ENCODE data around the gene RAB5A. TPM values are rescaled to one million over a fixed set of nuclear protein-coding genes. Genes with fewer than 3 reads are reported as not detected.
"Not testable (repeated sequence)": the region's sequence is repeated elsewhere in the genome, so short reads cannot be mapped to it uniquely, and the experiment has no call there.

Gene RAB5A
- total and polyA plus RNA-seq, 2 donors (not counting 3 experiments of a cell fraction or from before 2014, with no cell fraction given), result 20.6 to 63.8 TPM

DNA sequence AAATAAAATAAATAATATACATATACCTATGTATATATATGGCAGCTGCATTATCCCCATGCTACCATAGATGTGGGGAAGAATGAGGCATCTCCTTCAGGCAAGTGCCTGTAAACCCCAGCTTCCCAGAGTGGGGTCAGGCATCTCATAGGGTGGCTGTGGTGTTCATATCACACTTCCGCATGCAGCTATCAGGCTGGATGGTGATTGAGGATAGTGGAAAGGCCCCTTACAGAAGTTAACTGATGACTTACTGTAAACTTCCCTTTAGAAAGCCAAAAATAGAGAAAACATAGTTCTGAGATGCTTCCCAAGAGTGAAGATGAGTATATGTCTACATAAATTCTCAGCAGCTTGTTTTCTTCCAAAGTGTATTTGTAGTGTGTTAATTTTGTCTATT, 68.6 kb downstream of the RAB5A start:
- CTCF ChIA-PET, result interaction anchor here (1.3 kb wide), 1 partner anchor 8 kb away, joined by 3 read pairs; no protein-coding TSS in a partner anchor

DNA sequence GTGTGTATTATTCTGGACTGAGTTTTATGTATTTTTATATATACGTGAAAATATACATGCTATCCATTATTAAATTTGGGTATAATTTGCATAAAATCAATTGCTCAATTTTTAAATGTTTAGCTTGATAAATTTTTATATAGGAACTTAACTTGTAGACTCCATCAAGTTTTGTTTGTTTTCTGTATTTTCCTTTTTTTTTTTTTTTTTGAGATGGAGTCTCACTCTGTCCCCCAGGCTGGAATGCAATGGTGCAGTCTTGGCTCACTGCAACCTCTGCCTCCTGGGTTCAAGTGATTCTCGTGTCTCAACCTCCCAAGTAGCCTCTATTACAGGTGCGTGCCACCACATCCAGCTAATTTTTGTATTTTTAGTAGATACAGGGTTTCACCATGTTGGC, 69.2 kb downstream of the RAB5A start:
- not testable (repeated sequence) for BruUV-seq (replicated peaks)

More for the DNA sequence above, 68.6 kb downstream of the RAB5A start:
- no TSS peak for BruUV-seq (replicated peaks)
- Histone ChIP-seq H4K20me1 (replicated peaks; ENCODE audit: control insufficient read depth, extremely low read depth, insufficient read depth, low read length) (no peaks in the 10 kb centered on the region), H3K27ac (ENCODE audit: insufficient read depth, low read depth, low read length) (no peak overlapping the region), H3K4me2 (ENCODE audit: insufficient read depth, low read length) (no peak overlapping the region), H3K9me1 (replicated peaks; ENCODE audit: control insufficient read depth, extremely low read depth, insufficient read depth, low read length) (no peaks in the 10 kb centered on the region), H3K79me2 (ENCODE audit: control insufficient read depth, insufficient read depth, low read length) (no peaks in the 10 kb centered on the region), H3K27me3 (ENCODE audit: control insufficient read depth in 2 of 2, insufficient read depth in 2 of 2, low read length in 2 of 2) (no peaks in the 10 kb centered on the region), H3K9ac (replicated peaks; ENCODE audit: extremely low read depth, insufficient read depth, low read length) (no peak overlapping the region), H3K4me1 (ENCODE audit: control insufficient read depth, extremely low read depth, insufficient read depth, low read length) (no peaks in the 10 kb centered on the region), H3K36me3 (ENCODE audit: control insufficient read depth in 2 of 2, extremely low read depth in 1 of 2, insufficient read depth in 2 of 2, low read length in 2 of 2) (no peaks in the 10 kb centered on the region), H3K9me3 (replicated peaks; ENCODE audit: control insufficient read depth, insufficient read depth, low read length) (no peaks in the 10 kb centered on the region), H3K4me3 (replicated peaks in 1 of 3; ENCODE audit: insufficient read depth in 1 of 3, low read depth in 1 of 3, low read length in 3 of 3) (no peak overlapping the region), H2AFZ (ENCODE audit: low read depth, low read length) (no peak overlapping the region)
- FAIRE-seq, result no peak
- no peak for DNase-seq (ENCODE audit: low read depth, low spot score)
- intact Hi-C loops (cut with micrococcal nuclease) (no loop called here), dilution Hi-C loops (cut with MboI; ENCODE audit: extremely low pct_ligation_motif_present, low sequenced_read_pairs) (no loop called here)
- no peak for TF ChIP-seq JUN (IDR thresholded peaks at IDR 0.05; ENCODE audit: borderline replicate concordance, insufficient read depth, insufficient read length, low read depth)
- TF ChIP-seq EZH2 (IDR thresholded peaks at IDR 0.05; ENCODE audit: borderline replicate concordance, low read depth, low read length, severe bottlenecking), result no peak
- TF ChIP-seq GATA2 (IDR thresholded peaks at IDR 0.05; ENCODE audit: insufficient read depth, insufficient read length, low read depth, low read length), result no peak
- POLR2A ChIA-PET, result no interaction called here

More for the DNA sequence above, 69.2 kb downstream of the RAB5A start:
- H3K27me3 ChIP-seq (ENCODE audit: control insufficient read depth in 2 of 2, insufficient read depth in 2 of 2, low read length in 2 of 2); H3K4me3 ChIP-seq (replicated peaks in 1 of 3; ENCODE audit: insufficient read depth in 1 of 3, low read depth in 1 of 3, low read length in 3 of 3); intact Hi-C loops (cut with micrococcal nuclease); dilution Hi-C loops (cut with MboI; ENCODE audit: extremely low pct_ligation_motif_present, low sequenced_read_pairs); POLR2A ChIA-PET; H4K20me1 ChIP-seq (replicated peaks; ENCODE audit: control insufficient read depth, extremely low read depth, insufficient read depth, low read length); FAIRE-seq; H3K9me1 ChIP-seq (replicated peaks; ENCODE audit: control insufficient read depth, extremely low read depth, insufficient read depth, low read length); H3K36me3 ChIP-seq (ENCODE audit: control insufficient read depth in 2 of 2, extremely low read depth in 1 of 2, insufficient read depth in 2 of 2, low read length in 2 of 2); DNase-seq (ENCODE audit: low read depth, low spot score); H3K27ac ChIP-seq (ENCODE audit: insufficient read depth, low read depth, low read length); H3K9me3 ChIP-seq (replicated peaks; ENCODE audit: control insufficient read depth, insufficient read depth, low read length); H3K9ac ChIP-seq (replicated peaks; ENCODE audit: extremely low read depth, insufficient read depth, low read length); H3K79me2 ChIP-seq (ENCODE audit: control insufficient read depth, insufficient read depth, low read length); H2AFZ ChIP-seq (ENCODE audit: low read depth, low read length); H3K4me1 ChIP-seq (ENCODE audit: control insufficient read depth, extremely low read depth, insufficient read depth, low read length); H3K4me2 ChIP-seq (ENCODE audit: insufficient read depth, low read length): not testable (repeated sequence)
- CTCF ChIA-PET, result interaction anchor here (1.3 kb wide), 1 partner anchor 8 kb away, joined by 3 read pairs; no protein-coding TSS in a partner anchor

Measured in endothelial cell of umbilical vein (primary cell).